ENCODE measurements around the gene PTPRG. TPM values are rescaled to one million over a fixed set of nuclear protein-coding genes. Genes with fewer than 3 reads are reported as not detected.

Gene PTPRG
- total RNA-seq, 1 experiment from 2014 or later, result 0.73 TPM

- TF ChIP-seq CTCF (conservative IDR thresholded peaks at IDR 0.05; ENCODE audit: low read depth, low read length), result no peak
- TF ChIP-seq EZH2phosphoT487 (IDR thresholded peaks at IDR 0.05; ENCODE audit: borderline replicate concordance, low read length), result no peak
- no peak for TF ChIP-seq EZH2 (IDR thresholded peaks at IDR 0.05; ENCODE audit: low read length, unreplicated experiment)
- Histone ChIP-seq H3K36me3 (ENCODE audit: low read depth, low read length) (no peaks in the 10 kb centered on the region), H3K27me3 (ENCODE audit: low read length) (no peaks in the 10 kb centered on the region; the same call in 1 of the 2 replicates), H2AFZ (ENCODE audit: low read length) (no peak overlapping the region), H3K9ac (ENCODE audit: low read length) (no peak overlapping the region), H3K4me3 (ENCODE audit: low read length) (no peak overlapping the region), H3K4me1 (ENCODE audit: insufficient read depth, low read length) (no peaks in the 10 kb centered on the region), H3F3A (ENCODE audit: low read length, unreplicated experiment) (no peaks in the 10 kb centered on the region), H3K9me2 (replicated peaks; ENCODE audit: low read length) (no peaks in the 10 kb centered on the region), H3K27ac (ENCODE audit: low read length) (no peak overlapping the region), H3K4me2 (ENCODE audit: low read length) (no peak overlapping the region), H4K20me1 (ENCODE audit: low read length) (no peaks in the 10 kb centered on the region), H3K9me3 (ENCODE audit: low read length) (no peaks in the 10 kb centered on the region), H3K79me2 (ENCODE audit: low read length) (no peaks in the 10 kb centered on the region)
- no TSS peak for BruUV-seq (replicated peaks)
- intact Hi-C loops (cut with micrococcal nuclease), result no loop called here
- no peak for ATAC-seq
- DNase-seq, result no peak
- ChIA-PET CTCF (no interaction called here), POLR2A (ENCODE audit: unreplicated experiment) (no interaction called here)
Observed at GRCh38 chr3:61617041-61617440, 55.7 kb downstream of the PTPRG start.

GRCh38 chr3:61617651-61618050 lies 56.3 kb downstream of the PTPRG start:
- Histone ChIP-seq H3F3A (ENCODE audit: low read length, unreplicated experiment) (no peaks in the 10 kb centered on the region), H3K36me3 (ENCODE audit: low read depth, low read length) (no peaks in the 10 kb centered on the region), H3K9me3 (ENCODE audit: low read length) (no peaks in the 10 kb centered on the region), H4K20me1 (ENCODE audit: low read length) (no peaks in the 10 kb centered on the region), H2AFZ (ENCODE audit: low read length) (no peak overlapping the region), H3K9ac (ENCODE audit: low read length) (no peak overlapping the region), H3K27me3 (ENCODE audit: low read length) (no peaks in the 10 kb centered on the region; the same call in 1 of the 2 replicates), H3K4me2 (ENCODE audit: low read length) (no peak overlapping the region), H3K4me3 (ENCODE audit: low read length) (no peak overlapping the region), H3K9me2 (replicated peaks; ENCODE audit: low read length) (no peaks in the 10 kb centered on the region), H3K27ac (ENCODE audit: low read length) (no peak overlapping the region), H3K4me1 (ENCODE audit: insufficient read depth, low read length) (no peaks in the 10 kb centered on the region), H3K79me2 (ENCODE audit: low read length) (no peaks in the 10 kb centered on the region)
- no TSS peak for BruUV-seq (replicated peaks)
- POLR2A ChIA-PET (ENCODE audit: unreplicated experiment), result no interaction called here
- no peak for TF ChIP-seq EZH2phosphoT487 (IDR thresholded peaks at IDR 0.05; ENCODE audit: borderline replicate concordance, low read length)
- no peak for TF ChIP-seq EZH2 (IDR thresholded peaks at IDR 0.05; ENCODE audit: low read length, unreplicated experiment)
- no peak for TF ChIP-seq CTCF (conservative IDR thresholded peaks at IDR 0.05; ENCODE audit: low read depth, low read length)
- intact Hi-C loops (cut with micrococcal nuclease), result no loop called here
- DNase-seq, result no peak
- ATAC-seq, result no peak
- CTCF ChIA-PET, result no interaction called here

- Histone ChIP-seq H3K9me3 (ENCODE audit: low read length) (no peaks in the 10 kb centered on the region), H3K4me3 (ENCODE audit: low read length) (no peak overlapping the region), H3K36me3 (ENCODE audit: low read depth, low read length) (no peaks in the 10 kb centered on the region), H3K9me2 (replicated peaks; ENCODE audit: low read length) (no peaks in the 10 kb centered on the region), H2AFZ (ENCODE audit: low read length) (no peak overlapping the region), H3K27ac (ENCODE audit: low read length) (no peak overlapping the region), H3K4me1 (ENCODE audit: insufficient read depth, low read length) (no peaks in the 10 kb centered on the region), H3K4me2 (ENCODE audit: low read length) (no peak overlapping the region), H4K20me1 (ENCODE audit: low read length) (no peaks in the 10 kb centered on the region), H3K27me3 (ENCODE audit: low read length) (no peaks in the 10 kb centered on the region; the same call in 1 of the 2 replicates), H3K9ac (ENCODE audit: low read length) (no peak overlapping the region), H3F3A (ENCODE audit: low read length, unreplicated experiment) (no peaks in the 10 kb centered on the region), H3K79me2 (ENCODE audit: low read length) (no peaks in the 10 kb centered on the region)
- ATAC-seq (no peak), DNase-seq (no peak)
- ChIA-PET CTCF (no interaction called here), POLR2A (ENCODE audit: unreplicated experiment) (no interaction called here)
- no TSS peak for BruUV-seq (replicated peaks)
- intact Hi-C loops (cut with micrococcal nuclease), result no loop called here
- TF ChIP-seq EZH2 (IDR thresholded peaks at IDR 0.05; ENCODE audit: low read length, unreplicated experiment) (no peak), CTCF (conservative IDR thresholded peaks at IDR 0.05; ENCODE audit: low read depth, low read length) (no peak), EZH2phosphoT487 (IDR thresholded peaks at IDR 0.05; ENCODE audit: borderline replicate concordance, low read length) (no peak)
Observed at GRCh38 chr3:61618231-61618630, 56.9 kb downstream of the PTPRG start.

All from PC-3 (cell line).